GM23338 (cell line): ENCODE measurements around the gene SCLY. TPM values are rescaled to one million over a fixed set of nuclear protein-coding genes. Genes with fewer than 3 reads are reported as not detected.

Source experiments
- ATAC-seq: fragments of 200-7000 bp; cut with Tn5 transposase; 3 replicates; pipeline ENCODE4 v1.9.1; 2020
- DNase-seq: peaks from one replicate; pipeline ENCODE4 v3.0.0-alpha.2; 2015; ENCODE audit warnings: low spot score
- H2AFZ ChIP-seq: fragments of 200-600 bp; sonication (generic); 2 replicates; pipeline ENCODE4 v1.8.0; 2016; ENCODE audit warnings: antibody characterized with exemption, mild to moderate bottlenecking, moderate library complexity
- H3F3A ChIP-seq: fragments of 200-600 bp; sonication (generic); replicated peaks from 2 replicates; pipeline ENCODE4 v1.8.0; 2017; ENCODE audit warnings: antibody characterized with exemption, mixed run types, low read depth
- H3K27ac ChIP-seq: fragments of 200-600 bp; sonication (generic); 2 replicates; pipeline ENCODE4 v1.6.1; 2016; ENCODE audit warnings: low read depth
- H3K27me3 ChIP-seq: fragments of 200-600 bp; sonication (generic); 2 replicates; pipeline ENCODE4 v1.8.0; 2016; ENCODE audit warnings: mild to moderate bottlenecking, mixed run types, moderate library complexity; ENCODE audit not compliant: insufficient read depth
- H3K36me3 ChIP-seq: fragments of 200-600 bp; sonication (generic); 2 replicates; pipeline ENCODE4 v1.8.0; 2016; ENCODE audit warnings: mild to moderate bottlenecking; ENCODE audit not compliant: insufficient read depth
- H3K4me1 ChIP-seq: fragments of 200-600 bp; sonication (generic); 2 replicates; pipeline ENCODE4 v1.8.0; 2016; ENCODE audit warnings: mild to moderate bottlenecking, moderate library complexity; ENCODE audit not compliant: insufficient read depth
- H3K4me2 ChIP-seq: fragments of 200-600 bp; sonication (generic); 2 replicates; pipeline ENCODE4 v1.7.1; 2017; ENCODE audit warnings: mixed run types
- H3K4me3 ChIP-seq: fragments of 200-600 bp; sonication (generic); 2 replicates; pipeline ENCODE4 v1.6.1; 2016; ENCODE audit warnings: mixed run types
- H3K79me2 ChIP-seq: fragments of 200-600 bp; sonication (generic); replicated peaks from 2 replicates; pipeline ENCODE4 v1.8.0; 2017; ENCODE audit warnings: mild to moderate bottlenecking; ENCODE audit not compliant: insufficient read depth
- H3K9me2 ChIP-seq: fragments of 200-600 bp; sonication (generic); 2 replicates; pipeline ENCODE4 v1.8.0; 2017; ENCODE audit not compliant: insufficient read depth
- H4K20me1 ChIP-seq: fragments of 200-600 bp; sonication (generic); replicated peaks from 2 replicates; pipeline ENCODE4 v1.8.0; 2017; ENCODE audit warnings: mild to moderate bottlenecking; ENCODE audit not compliant: insufficient read depth
- H3K27ac Mint-ChIP-seq: 2 replicates; pipeline ENCODE4 v1.8.0; 2020; ENCODE audit warnings: inconsistent platforms, mild to moderate bottlenecking, moderate library complexity, mixed read lengths
- H3K27me3 Mint-ChIP-seq: 3 replicates; pipeline ENCODE4 v1.8.0; 2022; ENCODE audit warnings: low read depth, mild to moderate bottlenecking, moderate library complexity, mixed read lengths, inconsistent platforms; ENCODE audit not compliant: insufficient read depth, poor library complexity
- H3K36me3 Mint-ChIP-seq: 3 replicates; pipeline ENCODE4 v1.8.0; 2021; ENCODE audit warnings: low read depth, mild to moderate bottlenecking, inconsistent platforms, moderate library complexity, mixed read lengths
- H3K4me1 Mint-ChIP-seq: 3 replicates; pipeline ENCODE4 v1.8.0; 2020; ENCODE audit warnings: mild to moderate bottlenecking, inconsistent platforms, mixed read lengths
- H3K4me3 Mint-ChIP-seq: 3 replicates; pipeline ENCODE4 v1.8.0; 2021; ENCODE audit warnings: moderate library complexity, mild to moderate bottlenecking, inconsistent platforms, mixed read lengths
- H3K9me3 Mint-ChIP-seq: 3 replicates; pipeline ENCODE4 v1.8.0; 2020; ENCODE audit warnings: moderate library complexity, mild to moderate bottlenecking, inconsistent platforms, mixed read lengths
- CREB1 ChIP-seq: fragments of 250-450 bp; sonication (Bioruptor Pico); IDR thresholded peaks from 2 replicates; pipeline ENCODE4 v1.5.0; 2020; ENCODE audit warnings: low read depth, mild to moderate bottlenecking, moderate library complexity
- CTCF ChIP-seq, 2 experiments: fragments of 200-600 bp in 1 of 2; sonication (generic) in 1 of 2; conservative IDR thresholded peaks; 2 replicates each; pipeline versions ENCODE4 v1.5.1 to v1.6.1; 2016 to 2017; ENCODE audit warnings: antibody characterized with exemption in 2 of 2, low read depth in 2 of 2, mild to moderate bottlenecking in 2 of 2, moderate library complexity in 1 of 2
- EZH2phosphoT487 ChIP-seq: fragments of 200-600 bp; sonication (generic); IDR thresholded peaks from one replicate; pipeline ENCODE4 v1.8.1; 2018; ENCODE audit warnings: antibody characterized with exemption; ENCODE audit not compliant: unreplicated experiment
- JUNB ChIP-seq: IDR thresholded peaks from one replicate; pipeline ENCODE4 v1.6.1; 2016; ENCODE audit warnings: antibody characterized with exemption; ENCODE audit not compliant: unreplicated experiment
- NANOG ChIP-seq: IDR thresholded peaks from 2 replicates; pipeline ENCODE4 v1.6.1; 2016; ENCODE audit warnings: antibody characterized with exemption, borderline replicate concordance
- POLR2AphosphoS5 ChIP-seq: IDR thresholded peaks from 2 replicates; pipeline ENCODE4 v1.6.1; 2016; ENCODE audit warnings: antibody characterized with exemption, low read depth
- REST ChIP-seq: IDR thresholded peaks from one replicate; pipeline ENCODE4 v1.6.1; 2018; ENCODE audit warnings: antibody characterized with exemption; ENCODE audit not compliant: unreplicated experiment
- STAT1 ChIP-seq: IDR thresholded peaks from one replicate; pipeline ENCODE4 v1.6.1; 2016; ENCODE audit warnings: antibody characterized with exemption; ENCODE audit not compliant: unreplicated experiment
- ZNF114 ChIP-seq: fragments of 250-450 bp; sonication (Bioruptor Pico); IDR thresholded peaks from 2 replicates; pipeline ENCODE4 v1.5.0; 2020; ENCODE audit warnings: mild to moderate bottlenecking, moderate library complexity
- polyA plus RNA-seq: library from polyadenylated mRNA; unstranded; fragments of >200 nt; fragmentation: Nextera tagmentation; extraction: Ambion mirVana; gene quantifications from 2 replicates; pipeline ENCODE4 v1.2.1, GENCODE V29; 2016
- total RNA-seq: library from RNA; depleted of rRNA; stranded (reverse); fragments of >200 nt; shearing (Covaris generic); gene quantifications from 2 replicates; pipeline ENCODE4 v1.2.3, GENCODE V29; 2014

SCLY gene
- total and polyA plus RNA-seq, 2 experiments from 2014 or later, result 57.2 to 80.3 TPM

- TF ChIP-seq EZH2phosphoT487 (no peak), STAT1 (no peak)
- peaks cover 15% of the 10 kb centered on the region for H3K4me1 Mint-ChIP-seq
- Histone ChIP-seq H3K4me3 (no peak overlapping the region), H3K27ac (no peak overlapping the region), H3K4me1 (peaks cover 14% of the 10 kb centered on the region), H3K4me2 (no peak overlapping the region), H3K36me3 (peaks cover 56% of the 10 kb centered on the region), H3K9me2 (no peaks in the 10 kb centered on the region), H3K27me3 (no peaks in the 10 kb centered on the region), H3K79me2 (peaks cover 12% of the 10 kb centered on the region), H2AFZ (no peak overlapping the region), H3F3A (0 out of 2 replicates have a peak, but pooled peaks cover 6% of the 10 kb centered on the region), H4K20me1 (peaks cover 8% of the 10 kb centered on the region; the same call in 1 of the 2 replicates)
- no peak overlapping the region for H3K4me3 Mint-ChIP-seq
- peaks cover 7% of the 10 kb centered on the region for H3K27me3 Mint-ChIP-seq
- H3K9me3 Mint-ChIP-seq, result no peaks in the 10 kb centered on the region; the same call in 2 of the 3 replicates
- ATAC-seq (no peak), DNase-seq (no peak)
- H3K27ac Mint-ChIP-seq, result no peak overlapping the region
- peaks cover 93% of the 10 kb centered on the region for H3K36me3 Mint-ChIP-seq
These were observed 23.1 kb downstream of the SCLY start for GRCh38 chr2:238083919-238084318.

GRCh38 chr2:238084761-238085160 lies 24.0 kb downstream of the SCLY start:
- peaks cover 85% of the 10 kb centered on the region for H3K36me3 Mint-ChIP-seq
- no peaks in the 10 kb centered on the region; the same call in 2 of the 3 replicates for H3K9me3 Mint-ChIP-seq
- peaks cover 6% of the 10 kb centered on the region for H3K27me3 Mint-ChIP-seq
- no peak overlapping the region; the same call in 1 of the 2 replicates for H3K27ac Mint-ChIP-seq
- no peak overlapping the region for H3K4me3 ChIP-seq
- DNase-seq, result no peak
- H3K4me3 Mint-ChIP-seq, result no peak overlapping the region
- H3K4me1 ChIP-seq, result peaks cover 7% of the 10 kb centered on the region
- H3K9me2 ChIP-seq, result no peaks in the 10 kb centered on the region
- ATAC-seq, result no peak
- no peak overlapping the region for H2AFZ ChIP-seq
- no peak overlapping the region for H3K27ac ChIP-seq
- peaks cover 9% of the 10 kb centered on the region for H3K4me1 Mint-ChIP-seq
- H3K27me3 ChIP-seq, result no peaks in the 10 kb centered on the region
- TF ChIP-seq REST, result no peak
- TF ChIP-seq ZNF114 (CRISPR knock-in tag), result no peak
- no peak for TF ChIP-seq STAT1
- TF ChIP-seq JUNB, result no peak
- TF ChIP-seq CTCF (conservative IDR thresholded peaks at IDR 0.05; ENCODE audit: low read depth in 2 of 2), result no peak
- TF ChIP-seq POLR2AphosphoS5, result no peak
- no peak for TF ChIP-seq NANOG
- no peak for TF ChIP-seq EZH2phosphoT487
- no peak for TF ChIP-seq CREB1
- H3K4me2 ChIP-seq, result no peak overlapping the region
- H3K79me2 ChIP-seq, result 0 out of 2 replicates have a peak, but pooled peaks cover 6% of the 10 kb centered on the region
- 0 out of 2 replicates have a peak, but pooled peaks cover 6% of the 10 kb centered on the region for H3F3A ChIP-seq
- H3K36me3 ChIP-seq, result peaks cover 56% of the 10 kb centered on the region
- peaks cover 8% of the 10 kb centered on the region; the same call in 1 of the 2 replicates for H4K20me1 ChIP-seq
